K562 (cell line): ENCODE data around the gene LRIT1. TPM values are rescaled to one million over a fixed set of nuclear protein-coding genes. Genes with fewer than 3 reads are reported as not detected.

Source experiments
- ATAC-seq: fragments of 200-7000 bp; cut with Tn5 transposase; 3 replicates; pipeline ENCODE4 v1.9.1; 2020; ENCODE audit warnings: moderate library complexity
- BruUV-seq: library from RNA; stranded (reverse); fragments of 400-500 nt; replicated peaks from 2 replicates; lab custom pipeline; 2021; lab: Mats Ljungman, UMichigan
- CTCF ChIA-PET: fragments of 300-600 bp; formaldehyde crosslinking; extraction: SDS; loops from one replicate; lab custom pipeline; 2021; ENCODE audit warnings: low intra/inter-chr PET ratio; lab: Yijun Ruan, JAX
- POLR2A ChIA-PET: fragments of 300-600, 350-650 bp; sonication (Branson Sonifier 250); formaldehyde crosslinking; extraction: SDS; loops from one replicate; lab custom pipeline; 2021; ENCODE audit warnings: antibody characterized with exemption, inconsistent platforms; lab: Yijun Ruan, JAX
- DNase-seq, 4 experiments: peaks; one replicate each; pipeline versions ENCODE4 v3.0.0 to v3.0.0-alpha.2; 2011 to 2018; ENCODE audit warnings: low spot score in 3 of 4, mixed read lengths in 3 of 4; ENCODE audit errors: extremely low read depth in 1 of 4
- FAIRE-seq: peaks from 2 replicates; lab custom pipeline; 2011; peaks lifted over from hg19 to GRCh38; lab: Jason Lieb, UNC
- H2AFZ ChIP-seq: 2 replicates; pipeline ENCODE4 v1.6.0; 2011; ENCODE audit warnings: low read depth, low read length, control low read depth, inconsistent platforms
- H3K27ac ChIP-seq: fragments of 200-600 bp; 3 replicates; pipeline ENCODE4 v1.8.0; 2011; ENCODE audit warnings: low read depth, mild to moderate bottlenecking, control low read depth, inconsistent platforms, low read length, moderate library complexity, mixed read lengths; ENCODE audit errors: extremely low read depth
- H3K27me3 ChIP-seq, 2 experiments: fragments of 300-600 bp in 1 of 2; 2 replicates in 1 of 2; 3 replicates in 1 of 2; pipeline versions ENCODE4 v1.6.0 to v1.8.0; 2011; ENCODE audit warnings: inconsistent platforms in 2 of 2, low read length in 2 of 2, mild to moderate bottlenecking in 1 of 2, mixed read lengths in 1 of 2, moderate library complexity in 1 of 2; ENCODE audit not compliant: control insufficient read depth in 2 of 2, insufficient read depth in 2 of 2
- H3K36me3 ChIP-seq: fragments of 300-600 bp; 3 replicates; pipeline ENCODE4 v1.8.0; 2011; ENCODE audit warnings: mild to moderate bottlenecking, low read length, inconsistent platforms; ENCODE audit not compliant: control insufficient read depth, insufficient read depth
- H3K4me1 ChIP-seq, 2 experiments: fragments of 200-600 bp in 1 of 2; replicated peaks in 1 of 2; 2 replicates in 1 of 2; 3 replicates in 1 of 2; pipeline versions ENCODE4 v1.5.1 to v1.8.0; 2011; ENCODE audit warnings: inconsistent platforms in 2 of 2, low read length in 2 of 2, mild to moderate bottlenecking in 1 of 2, mixed read lengths in 1 of 2, moderate library complexity in 1 of 2; ENCODE audit not compliant: control insufficient read depth in 2 of 2, insufficient read depth in 2 of 2
- H3K4me2 ChIP-seq: 2 replicates; pipeline ENCODE4 v1.6.1; 2011; ENCODE audit warnings: low read length, control low read depth, inconsistent platforms, mixed read lengths; ENCODE audit not compliant: insufficient read depth
- H3K4me3 ChIP-seq: fragments of 200-600 bp; sonication (generic), shearing (Covaris generic); 2 replicates; pipeline ENCODE4 v1.5.1; 2016; ENCODE audit warnings: control low read depth, inconsistent platforms
- H3K79me2 ChIP-seq: fragments of 200-600 bp; 3 replicates; pipeline ENCODE4 v1.8.0; 2011; ENCODE audit warnings: low read length, inconsistent platforms; ENCODE audit not compliant: control insufficient read depth, insufficient read depth
- H3K9ac ChIP-seq, 2 experiments: 2 replicates each; pipeline versions ENCODE4 v1.6.0 to v1.6.1; 2011; ENCODE audit warnings: low read depth in 2 of 2, low read length in 2 of 2, control low read depth in 1 of 2, inconsistent platforms in 1 of 2, mild to moderate bottlenecking in 1 of 2, mixed read lengths in 1 of 2; ENCODE audit not compliant: insufficient read depth in 1 of 2
- H3K9me1 ChIP-seq: one replicate; pipeline ENCODE4 v1.6.0; 2011; ENCODE audit warnings: inconsistent platforms, mild to moderate bottlenecking, low read length, moderate library complexity; ENCODE audit not compliant: control insufficient read depth, insufficient read depth
- H3K9me3 ChIP-seq: replicated peaks from 2 replicates; pipeline ENCODE4 v1.5.1; 2011; ENCODE audit warnings: low read depth, low read length, inconsistent platforms; ENCODE audit not compliant: control insufficient read depth, insufficient read depth
- H4K20me1 ChIP-seq: replicated peaks from 2 replicates; pipeline ENCODE4 v1.6.1; 2011; ENCODE audit warnings: low read length, inconsistent platforms, mixed read lengths; ENCODE audit not compliant: control insufficient read depth, insufficient read depth
- CHD4 ChIP-seq: fragments of 200-600 bp; sonication (generic); IDR thresholded peaks from 3 replicates; pipeline ENCODE4 v1.6.1; 2012; ENCODE audit warnings: low read depth, mild to moderate bottlenecking, mixed read lengths, low read length, inconsistent platforms; ENCODE audit not compliant: insufficient read depth, insufficient replicate concordance, poor library complexity, severe bottlenecking
- NRF1 ChIP-seq, 2 experiments: fragments of 450-650 bp; IDR thresholded peaks in 1 of 2; conservative IDR thresholded peaks in 1 of 2; 2 replicates each; pipeline ENCODE4 v1.6.1; 2014; ENCODE audit warnings: mild to moderate bottlenecking in 2 of 2
- ZNF324 ChIP-seq: fragments of 250-450 bp; sonication (Bioruptor Pico); IDR thresholded peaks from 2 replicates; pipeline ENCODE4 v1.4.0; 2020; ENCODE audit warnings: mild to moderate bottlenecking
- ZNF668 ChIP-seq: fragments of 250-450 bp; sonication (Bioruptor Pico); IDR thresholded peaks from 2 replicates; pipeline ENCODE4 v1.8.0; 2022; ENCODE audit warnings: mild to moderate bottlenecking, inconsistent platforms
- WGBS: fragments of 100-300 bp; shearing (Covaris generic); methylation state at CpG from one replicate; pipeline ENCODE4 v1.1.6; 2016; ENCODE audit warnings: low coverage, mixed read lengths; ENCODE audit not compliant: insufficient coverage; ENCODE audit errors: missing lambda C conversion rate; 5-methylcytosine and 5-hydroxymethylcytosine counted together
- in situ Hi-C: fragments of 300-500 bp; cut with MboI; formaldehyde crosslinking; loops from 4 replicates; pipeline ENCODE4 v1.15.0; 2018; ENCODE audit warnings: inconsistent platforms, mixed read lengths
- intact Hi-C: fragments of 100-400 bp; cut with micrococcal nuclease; formaldehyde crosslinking; loops from 2 replicates; pipeline ENCODE4 v1.14.2; 2022
- polyA plus RNA-seq, 8 experiments: library from polyadenylated mRNA; depleted of rRNA in 4 of 8; stranded (reverse) in 5 of 8; unstranded in 3 of 8; fragments of >200 nt; fragmentation: Nextera tagmentation in 2 of 8; fragmentation: Illumina TruSeq in 1 of 8; extraction: Ambion mirVana in 2 of 8; extraction: Trizol in 1 of 8; gene quantifications; 2 replicates each; pipeline versions ENCODE4 v1.2.1 to v1.2.3, GENCODE V29; 2011 to 2014; ENCODE audit warnings: inconsistent platforms in 1 of 8, missing spikeins in 1 of 8
- total RNA-seq, 7 experiments: library from RNA; depleted of rRNA in 6 of 7; stranded (reverse); fragments of >200 nt in 6 of 7; fragmentation: Illumina TruSeq in 2 of 7; extraction: Trizol in 2 of 7; gene quantifications; 2 replicates each; pipeline versions ENCODE4 v1.2.1 to v1.2.3, GENCODE V29; 2011 to 2021; ENCODE audit warnings: low replicate concordance in 1 of 7

Gene LRIT1
- total and polyA plus RNA-seq, 9 of the 15 experiments (the other 6 are each of a cell fraction or from before 2014, with no cell fraction given): not detected

- no TSS peak for BruUV-seq
- H3K9me1 ChIP-seq: no peaks in the 10 kb centered on the region
- no peak overlapping the region for H2AFZ ChIP-seq
- DNase-seq (no peak), ATAC-seq (no peak), FAIRE-seq (no peak)
- no peak overlapping the region for H3K4me3 ChIP-seq
- H3K4me1 ChIP-seq: peaks cover 7 to 8% of the 10 kb centered on the region in 2 experiments; a peak in 4 of 5 replicates
- intact Hi-C loops: loop anchor here (1.0 to 2.0 kb wide), 2 partner anchors 57 to 80 kb away; no protein-coding TSS in a partner anchor
- H3K27ac ChIP-seq: no peak overlapping the region
- H3K36me3 ChIP-seq: no peaks in the 10 kb centered on the region
- H3K27me3 ChIP-seq: peaks cover 9 to 32% of the 10 kb centered on the region in 2 experiments
- WGBS: under 1% methylated on average over 6 of the region's 6 CpGs
- CTCF ChIA-PET: interaction anchor here (1.1 to 2.1 kb wide), 3 partner anchors 58 to 332 kb away, joined by 3 to 19 read pairs (median 12); no protein-coding TSS in a partner anchor
- no peak overlapping the region for H3K9ac ChIP-seq
- POLR2A ChIA-PET: no interaction called here
- no peaks in the 10 kb centered on the region for H3K79me2 ChIP-seq
- TF ChIP-seq CHD4: no peak
- TF ChIP-seq NRF1 (conservative IDR thresholded peaks at IDR 0.05 in 1 of 2, IDR thresholded peaks at IDR 0.05 in 1 of 2): 0 out of 4 replicates have a peak, but pooled peaks of 1 of the 2 experiments have one; percentile 1
- no peak for TF ChIP-seq ZNF668 (CRISPR knock-in tag)
- no peak for TF ChIP-seq ZNF324 (CRISPR knock-in tag)
- in situ Hi-C loops: no loop called here
- H4K20me1 ChIP-seq: no peaks in the 10 kb centered on the region
- H3K4me2 ChIP-seq: no peak overlapping the region
- no peaks in the 10 kb centered on the region for H3K9me3 ChIP-seq
These were observed 35.4 kb downstream of the LRIT1 start for GRCh38 chr10:84205853-84206525.
